Measurements from ENCODE around the gene TOR1AIP1.

DNA sequence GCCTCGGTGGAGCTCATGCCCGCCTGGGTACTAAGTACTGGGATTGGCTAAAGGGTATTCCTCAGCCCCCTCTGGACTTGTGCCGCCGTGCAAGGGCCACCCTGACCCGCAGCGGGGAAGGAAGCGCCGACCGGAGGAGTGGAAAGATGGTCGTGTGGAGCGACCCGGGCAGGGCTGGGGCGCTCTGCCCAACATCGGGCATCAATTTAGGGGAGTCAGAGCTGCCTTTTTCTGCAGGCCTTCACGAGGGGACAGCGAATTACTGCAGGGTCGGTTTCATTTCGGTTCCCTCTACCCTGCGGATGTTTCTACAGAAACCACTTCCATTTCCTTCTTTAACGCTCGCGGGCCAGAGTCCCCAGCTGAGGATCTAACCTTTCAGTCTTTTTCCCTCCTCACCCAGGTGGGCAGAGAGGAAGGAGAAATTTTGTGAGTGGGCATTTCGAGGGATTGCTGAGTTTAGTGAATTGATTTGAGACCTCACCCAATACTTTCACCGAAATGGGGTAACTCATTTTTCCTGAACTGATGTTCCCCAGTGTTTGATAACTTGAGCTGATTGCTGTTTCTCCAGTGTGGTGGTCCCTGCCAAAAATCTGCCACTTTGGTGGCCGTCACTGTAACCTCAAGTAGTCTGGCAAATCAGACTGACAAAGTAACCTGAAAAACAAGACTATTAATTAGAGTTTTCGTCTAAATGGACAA lies 1.1 kb downstream of the TOR1AIP1 start:
- TF ChIP-seq, protein P1, sequence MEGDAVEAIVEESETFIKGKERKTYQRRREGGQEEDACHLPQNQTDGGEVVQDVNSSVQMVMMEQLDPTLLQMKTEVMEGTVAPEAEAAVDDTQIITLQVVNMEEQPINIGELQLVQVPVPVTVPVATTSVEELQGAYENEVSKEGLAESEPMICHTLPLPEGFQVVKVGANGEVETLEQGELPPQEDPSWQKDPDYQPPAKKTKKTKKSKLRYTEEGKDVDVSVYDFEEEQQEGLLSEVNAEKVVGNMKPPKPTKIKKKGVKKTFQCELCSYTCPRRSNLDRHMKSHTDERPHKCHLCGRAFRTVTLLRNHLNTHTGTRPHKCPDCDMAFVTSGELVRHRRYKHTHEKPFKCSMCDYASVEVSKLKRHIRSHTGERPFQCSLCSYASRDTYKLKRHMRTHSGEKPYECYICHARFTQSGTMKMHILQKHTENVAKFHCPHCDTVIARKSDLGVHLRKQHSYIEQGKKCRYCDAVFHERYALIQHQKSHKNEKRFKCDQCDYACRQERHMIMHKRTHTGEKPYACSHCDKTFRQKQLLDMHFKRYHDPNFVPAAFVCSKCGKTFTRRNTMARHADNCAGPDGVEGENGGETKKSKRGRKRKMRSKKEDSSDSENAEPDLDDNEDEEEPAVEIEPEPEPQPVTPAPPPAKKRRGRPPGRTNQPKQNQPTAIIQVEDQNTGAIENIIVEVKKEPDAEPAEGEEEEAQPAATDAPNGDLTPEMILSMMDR (IDR thresholded peaks at IDR 0.05) = no peak; the same call in 2 of the 3 replicates
- TF ChIP-seq RFX5 (IDR thresholded peaks at IDR 0.05) = no peak
